Body of pancreas (tissue), 4 donors: Measurements from ENCODE around the gene DDR2.

Experiments used
- POLR2A ChIP-seq, 3 donors: fragments of 450-650 bp; IDR thresholded peaks; one replicate each; pipeline ENCODE4 v1.6.1; 2016; ENCODE audit warnings: antibody characterized with exemption in 3 of 3, mild to moderate bottlenecking in 2 of 3
- TF ChIP-seq, protein P1 (sequence below), 7 experiments: fragments of 450-650 bp in 4 of 7; fragments of 200-600 bp in 3 of 7; sonication (generic) in 3 of 7; IDR thresholded peaks; one replicate each; pipeline ENCODE4 v1.5.1; 2016 to 2019; ENCODE audit warnings: antibody characterized with exemption in 7 of 7

DNA sequence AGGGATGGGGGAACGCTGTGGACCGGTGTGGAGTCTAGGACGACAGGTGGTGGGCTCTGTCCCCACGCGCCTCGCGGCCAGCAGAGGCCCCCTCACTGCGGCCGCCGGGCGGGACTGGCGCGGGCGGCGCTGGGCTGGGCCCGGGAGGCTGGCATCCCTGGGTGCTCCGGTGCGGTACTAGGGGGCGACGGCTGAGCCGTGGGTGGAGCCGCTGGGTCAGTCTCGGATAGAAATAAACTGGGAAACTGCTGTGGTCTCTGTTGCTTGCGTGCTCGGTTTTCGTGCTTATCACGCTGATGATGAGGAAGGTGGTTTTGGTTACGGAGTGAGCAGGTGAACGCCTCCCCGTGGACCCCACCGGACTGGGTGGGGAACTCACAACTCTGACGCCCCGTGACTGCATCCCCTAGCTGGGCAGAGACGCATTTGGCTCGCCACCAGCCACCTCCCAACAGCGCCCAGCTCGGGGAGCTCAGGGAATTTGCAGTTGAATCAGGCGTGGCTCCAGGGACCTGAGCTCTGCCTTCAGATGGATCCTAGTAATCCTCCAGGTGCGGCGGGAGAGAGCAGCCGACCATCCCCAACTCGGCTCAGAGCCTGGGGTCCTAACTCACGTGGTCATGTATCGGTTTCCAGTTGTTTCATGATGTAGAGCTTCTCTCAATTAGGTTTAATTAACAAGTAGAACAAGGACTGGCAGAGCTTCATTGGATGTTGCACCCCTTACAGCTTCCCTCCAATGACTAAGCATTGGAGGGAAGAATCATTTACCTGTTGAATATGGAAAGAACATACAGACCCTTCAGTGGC, 190.3 kb downstream of the DDR2 start:
- no peak for TF ChIP-seq POLR2A (IDR thresholded peaks at IDR 0.05)
- TF ChIP-seq, protein P1, sequence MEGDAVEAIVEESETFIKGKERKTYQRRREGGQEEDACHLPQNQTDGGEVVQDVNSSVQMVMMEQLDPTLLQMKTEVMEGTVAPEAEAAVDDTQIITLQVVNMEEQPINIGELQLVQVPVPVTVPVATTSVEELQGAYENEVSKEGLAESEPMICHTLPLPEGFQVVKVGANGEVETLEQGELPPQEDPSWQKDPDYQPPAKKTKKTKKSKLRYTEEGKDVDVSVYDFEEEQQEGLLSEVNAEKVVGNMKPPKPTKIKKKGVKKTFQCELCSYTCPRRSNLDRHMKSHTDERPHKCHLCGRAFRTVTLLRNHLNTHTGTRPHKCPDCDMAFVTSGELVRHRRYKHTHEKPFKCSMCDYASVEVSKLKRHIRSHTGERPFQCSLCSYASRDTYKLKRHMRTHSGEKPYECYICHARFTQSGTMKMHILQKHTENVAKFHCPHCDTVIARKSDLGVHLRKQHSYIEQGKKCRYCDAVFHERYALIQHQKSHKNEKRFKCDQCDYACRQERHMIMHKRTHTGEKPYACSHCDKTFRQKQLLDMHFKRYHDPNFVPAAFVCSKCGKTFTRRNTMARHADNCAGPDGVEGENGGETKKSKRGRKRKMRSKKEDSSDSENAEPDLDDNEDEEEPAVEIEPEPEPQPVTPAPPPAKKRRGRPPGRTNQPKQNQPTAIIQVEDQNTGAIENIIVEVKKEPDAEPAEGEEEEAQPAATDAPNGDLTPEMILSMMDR (IDR thresholded peaks at IDR 0.05), result no peak
